GM21390 (cell line): Measurements from ENCODE around the gene INTS13.
"Not testable (repeated sequence)": the region's sequence is repeated elsewhere in the genome, so short reads cannot be mapped to it uniquely, and the experiment has no call there.

Experiments
- ATAC-seq: cut with Tn5 transposase; IDR thresholded peaks from one replicate; pipeline ENCODE4 v1.9.1; 2021; ENCODE audit not compliant: unreplicated experiment

The INTS13 gene

DNA sequence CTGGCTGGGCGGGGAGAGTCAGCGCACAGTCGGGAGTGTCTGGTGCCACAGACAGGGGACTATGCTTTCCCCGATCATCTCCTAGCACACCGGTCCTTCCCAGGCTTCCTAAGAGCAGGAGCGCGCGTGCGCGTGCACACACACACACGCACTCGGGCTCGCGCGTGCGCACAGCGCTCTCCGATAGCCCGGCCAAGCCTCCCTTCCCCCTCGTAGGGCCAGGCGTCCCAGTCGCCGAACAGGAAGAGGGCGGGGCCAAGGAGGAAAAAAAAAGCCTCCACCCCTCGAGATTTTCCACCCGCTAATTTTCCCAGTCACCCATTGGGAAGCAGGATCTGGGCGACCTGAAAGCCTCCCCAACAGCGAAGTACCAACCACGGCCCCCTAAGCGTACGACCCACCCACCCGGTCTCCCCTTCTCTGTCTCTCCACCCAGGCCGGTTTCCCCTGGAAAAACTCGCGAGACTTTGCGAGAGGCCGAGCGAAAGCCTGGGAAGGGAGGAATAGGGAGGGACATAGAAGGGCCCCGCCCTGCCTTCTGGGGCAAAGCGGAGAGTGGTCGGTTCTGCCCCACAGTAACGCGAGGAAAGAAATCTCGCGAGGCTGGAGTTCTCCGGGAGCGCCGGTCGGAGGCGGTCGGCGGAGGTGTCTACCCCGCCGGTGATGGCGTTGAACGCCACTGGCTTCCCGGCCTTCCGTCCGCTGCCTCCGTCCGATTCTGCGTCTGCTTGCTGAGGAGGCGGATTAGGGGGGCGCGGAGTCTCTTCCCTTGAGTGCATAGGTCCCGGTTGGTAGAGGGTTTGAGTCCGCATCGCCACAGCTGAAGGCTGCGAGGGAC lies at the start of gene INTS13, which contains the start of gene FGFR1OP2:
INTS13 (minus strand) TSS at position 119 of the 838 bp plus-strand sequence. CDS start 1,178 bp downstream, outside the sequence.
FGFR1OP2 (plus strand) TSS at position 608 of the 838 bp plus-strand sequence. CDS start 15,689 bp downstream, outside the sequence.
- ATAC-seq, result peak; percentile 78

DNA sequence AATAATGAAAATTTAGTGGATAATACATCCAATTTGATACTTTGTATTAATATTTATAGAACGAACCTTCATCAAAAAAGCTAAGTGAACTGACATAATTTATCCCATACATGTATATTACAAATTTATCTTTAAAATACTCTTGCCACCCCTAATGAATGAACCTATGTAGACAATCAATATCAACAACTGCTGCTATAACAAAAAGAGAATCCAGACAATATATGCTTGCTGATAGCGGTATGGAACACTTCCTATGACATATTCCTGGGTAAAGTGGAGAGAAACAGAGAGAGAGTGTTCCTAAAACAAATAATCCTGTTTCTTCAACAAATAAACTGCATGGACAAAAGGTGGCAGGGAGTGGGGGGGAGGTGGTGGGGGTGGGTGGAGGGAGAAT lies 45.1 kb upstream of the INTS13 start:
- ATAC-seq, result no peak

DNA sequence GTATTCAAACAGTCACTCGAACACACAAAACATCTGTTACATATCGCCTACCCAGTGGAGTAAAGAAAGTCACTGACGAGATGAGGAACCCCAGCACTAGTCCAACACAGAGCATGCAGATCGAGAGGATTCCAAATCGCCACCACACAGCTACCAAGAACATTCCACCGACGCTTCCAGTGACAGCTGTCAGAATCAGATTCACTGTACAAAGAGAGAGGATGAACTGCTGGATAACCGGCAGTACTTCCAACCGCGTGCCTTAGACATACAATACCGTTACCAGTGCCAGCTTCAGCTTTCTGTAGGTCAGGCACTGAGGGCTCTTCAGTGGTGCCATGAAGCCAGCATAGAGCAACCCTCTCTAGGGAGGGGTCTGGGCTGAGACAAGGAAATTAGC lies 42.0 kb upstream of the INTS13 start:
- no peak for ATAC-seq

GRCh38 chr12:26978801-26979200 lies 41.0 kb upstream of the INTS13 start:
- ATAC-seq, result no peak

GRCh38 chr12:26976687-26977086 lies 38.9 kb upstream of the INTS13 start:
- ATAC-seq, result no peak

DNA sequence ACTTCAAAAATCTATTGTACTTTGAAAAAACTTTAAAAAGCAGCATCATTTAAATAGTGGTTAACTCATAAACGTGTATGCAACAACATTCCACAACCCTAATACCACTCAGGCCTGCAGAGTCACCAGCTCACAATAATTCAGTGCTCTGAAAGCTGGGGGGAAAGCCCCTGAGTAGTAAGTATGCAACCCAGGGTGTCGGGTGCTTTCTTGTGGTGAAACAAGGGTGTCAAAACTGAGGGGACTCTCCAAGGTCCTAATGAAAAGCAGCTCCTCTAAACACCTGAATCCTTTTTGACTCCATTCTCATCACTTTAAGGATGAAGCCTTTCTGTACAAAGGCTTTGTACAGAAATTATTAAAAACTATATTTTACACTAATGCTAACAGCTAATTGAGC lies 34.2 kb upstream of the INTS13 start:
- peak; percentile 96 for ATAC-seq

DNA sequence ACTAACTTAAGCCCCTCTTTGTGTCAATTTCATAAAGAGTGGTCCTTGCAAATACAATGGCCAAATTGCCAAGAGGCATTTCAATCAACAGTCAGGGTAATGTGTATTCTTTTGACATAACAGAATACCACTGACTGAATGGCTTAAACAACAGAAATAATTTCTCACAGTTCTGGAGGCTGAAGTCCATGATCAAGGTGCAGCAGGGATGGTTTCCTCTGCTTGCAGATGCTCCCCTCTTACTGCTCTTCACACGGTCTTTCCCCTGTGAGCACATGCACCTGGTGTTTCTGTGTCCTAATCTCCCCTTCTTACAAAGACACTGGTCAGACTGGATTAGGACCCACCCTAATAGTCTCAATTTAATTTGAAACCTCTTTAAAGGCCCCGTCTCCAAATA lies 32.4 kb upstream of the INTS13 start:
- no peak for ATAC-seq

DNA sequence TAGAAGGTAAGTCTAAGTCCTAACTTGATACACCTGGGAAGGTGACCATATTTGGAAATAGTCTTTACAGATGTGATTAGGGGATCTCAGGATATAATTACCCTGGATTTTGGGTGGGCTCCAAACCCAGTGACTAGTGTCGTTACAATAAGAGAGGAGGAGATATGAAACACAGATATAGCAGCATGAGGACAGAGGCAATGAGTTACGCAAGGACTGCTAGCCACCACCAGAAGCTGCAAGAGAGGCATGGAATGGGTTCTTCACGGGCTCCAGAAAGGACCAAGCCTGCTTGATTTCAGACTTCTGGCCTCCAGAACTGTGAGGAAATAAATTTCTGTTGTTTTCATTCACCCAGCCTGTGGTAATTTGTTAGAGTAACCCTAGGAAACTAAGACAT lies 29.1 kb upstream of the INTS13 start:
- no peak for ATAC-seq

- no peak for ATAC-seq
Measured at GRCh38 chr12:26963413-26963812, 25.6 kb upstream of the INTS13 start.

DNA sequence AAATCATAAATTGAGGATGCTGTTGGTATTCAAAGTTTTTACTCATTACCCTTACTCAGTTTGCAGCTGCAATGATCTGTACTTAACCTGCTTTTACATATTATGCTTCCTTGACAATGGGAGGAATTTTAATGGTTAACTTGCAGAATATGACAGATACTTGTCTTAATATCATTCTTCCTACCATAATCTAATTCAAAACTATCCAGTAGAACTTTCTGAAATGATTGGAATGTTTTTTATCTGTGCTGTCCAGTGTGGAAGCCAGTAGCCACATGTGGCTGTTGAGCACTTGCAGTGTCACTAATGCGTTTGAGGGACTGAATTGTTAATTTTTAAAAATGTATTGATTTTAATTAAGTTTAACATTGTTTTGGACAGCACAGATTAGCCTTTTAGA lies 24.0 kb upstream of the INTS13 start:
- ATAC-seq, result no peak

DNA sequence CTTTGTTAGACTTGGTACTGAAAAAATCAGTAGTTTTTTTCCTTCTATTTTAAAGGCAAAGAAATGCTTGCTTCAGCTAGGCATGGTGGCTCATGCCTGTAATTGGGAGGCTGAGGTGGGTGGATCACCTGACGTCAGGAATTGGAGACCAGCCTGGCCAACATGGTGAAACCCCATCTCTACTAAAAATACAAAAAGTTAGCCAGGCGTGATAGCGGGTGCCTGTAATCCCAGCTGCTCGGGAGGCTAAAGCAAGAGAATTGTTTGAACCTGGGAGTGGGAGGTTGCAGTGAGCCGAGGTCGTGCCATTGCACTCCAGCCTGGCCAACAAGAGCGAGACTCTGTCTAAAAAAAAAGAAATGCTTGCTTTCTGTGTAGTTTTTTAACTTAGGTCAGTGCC lies 23.6 kb upstream of the INTS13 start:
- not testable (repeated sequence) for ATAC-seq

DNA sequence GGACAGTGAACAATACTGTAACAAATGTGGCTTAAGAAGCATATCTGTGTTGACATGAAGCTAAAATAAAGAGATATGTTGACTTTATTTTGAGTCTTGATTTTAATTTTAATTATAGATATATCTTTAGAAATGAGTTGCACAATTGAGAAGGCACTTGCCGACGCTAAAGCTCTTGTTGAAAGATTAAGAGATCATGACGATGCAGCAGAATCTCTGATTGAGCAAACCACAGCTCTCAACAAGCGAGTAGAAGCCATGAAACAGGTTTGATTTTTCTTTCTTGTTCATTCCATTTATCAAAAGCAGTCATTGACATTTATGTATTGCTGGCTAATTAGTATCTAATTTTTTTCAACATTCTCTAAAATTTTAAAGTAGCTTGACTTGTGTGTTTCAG lies 16.2 kb upstream of the INTS13 start:
- ATAC-seq, result no peak

GRCh38 chr12:26953447-26953846 lies 15.7 kb upstream of the INTS13 start:
- ATAC-seq, result no peak

- no peak for ATAC-seq
Measured at GRCh38 chr12:26948309-26948708, 10.5 kb upstream of the INTS13 start.

GRCh38 chr12:26941215-26941594 lies 3.4 kb upstream of the INTS13 start:
- ATAC-seq, result no peak

GRCh38 chr12:26940516-26941214 lies 2.9 kb upstream of the INTS13 start:
- no peak for ATAC-seq

DNA sequence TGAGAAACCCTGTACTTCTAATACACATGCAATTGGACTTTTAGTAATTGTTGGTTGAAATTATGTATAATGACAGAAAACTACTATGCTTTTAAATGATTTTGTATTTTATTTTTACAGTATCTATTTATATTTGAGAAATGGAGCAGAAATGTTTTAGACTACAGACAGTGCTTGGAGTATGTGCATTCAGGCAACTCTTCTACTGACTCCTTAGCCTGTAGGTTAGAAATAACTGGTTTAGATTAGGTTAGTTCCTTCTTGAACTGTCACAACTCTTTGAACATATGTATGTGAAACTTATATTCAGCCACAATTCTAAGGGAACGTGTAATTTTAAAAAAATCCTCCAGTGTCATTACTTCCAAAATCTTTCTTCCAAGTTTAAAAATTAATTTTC lies 2.2 kb upstream of the INTS13 start:
- no peak for ATAC-seq

- ATAC-seq, result no peak
Measured at GRCh38 chr12:26939192-26939832, 1.5 kb upstream of the INTS13 start.

- ATAC-seq, result peak; percentile 14
Measured at GRCh38 chr12:26938701-26939062, 901 bp upstream of the INTS13 start.

GRCh38 chr12:26937443-26937862 lies 328 bp downstream of the INTS13 start:
- no peak for ATAC-seq

DNA sequence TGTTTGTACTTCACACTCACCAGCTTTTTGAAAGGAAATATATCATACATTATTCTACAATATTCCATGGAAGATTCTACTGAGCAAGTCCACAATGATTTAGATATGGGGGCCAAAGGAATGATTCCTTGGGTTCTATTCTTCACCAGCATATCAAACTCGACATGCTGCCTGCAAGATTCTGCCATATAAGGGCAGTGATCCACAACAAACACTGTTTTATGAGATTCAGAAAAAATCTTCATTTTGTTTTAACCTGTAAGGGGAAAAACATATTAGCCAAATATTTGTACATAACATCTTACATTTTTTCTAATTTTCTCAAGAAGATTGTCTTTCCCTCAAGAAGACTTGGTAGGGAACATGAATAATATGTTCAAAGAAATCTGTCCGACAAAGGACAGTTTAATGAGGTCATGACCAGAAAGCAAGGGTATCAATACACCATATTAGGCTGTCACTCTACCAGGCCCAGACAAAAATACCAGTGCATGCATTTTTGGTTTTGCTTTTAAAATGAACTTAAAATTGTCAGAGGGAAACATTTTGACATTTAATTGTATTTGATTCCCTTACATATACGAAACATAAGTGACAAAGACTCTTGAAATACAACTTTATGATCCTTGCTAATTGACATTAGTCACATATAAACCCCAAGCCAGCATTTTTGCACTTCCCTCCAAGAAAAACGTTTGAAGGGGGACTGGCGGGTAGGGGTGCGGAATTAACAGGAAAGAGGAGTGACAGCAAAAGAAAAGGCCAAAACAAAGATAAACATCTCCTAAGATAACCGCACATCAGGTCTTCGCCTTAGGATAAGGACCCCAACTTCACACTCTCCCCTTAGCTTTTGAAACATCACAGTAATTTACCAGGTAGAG lies 980 bp downstream of the INTS13 start:
- no peak for ATAC-seq
